GM23248 (cell line): ENCODE measurements around the gene CCDC138. TPM values are rescaled to one million over a fixed set of nuclear protein-coding genes. Genes with fewer than 3 reads are reported as not detected.
A peak's percentile ranks its signal among the peaks of the same experiment; 100 is the strongest.

ENCODE experiments used
- DNase-seq: peaks from one replicate; pipeline ENCODE4 v3.0.0-alpha.2; 2015
- H2AFZ ChIP-seq: fragments of 200-600 bp; sonication (generic); 2 replicates; pipeline ENCODE4 v1.6.1; 2016; ENCODE audit warnings: antibody characterized with exemption
- H3F3A ChIP-seq: fragments of 200-600 bp; sonication (generic); 2 replicates; pipeline ENCODE4 v1.6.1; 2016; ENCODE audit warnings: mild to moderate bottlenecking, antibody characterized with exemption, mixed run types; ENCODE audit not compliant: insufficient read depth
- H3K27ac ChIP-seq: fragments of 200-600 bp; sonication (generic); 2 replicates; pipeline ENCODE4 v1.5.1; 2016; ENCODE audit warnings: mild to moderate bottlenecking
- H3K27me3 ChIP-seq: fragments of 200-600 bp; sonication (generic); replicated peaks from 2 replicates; pipeline ENCODE4 v1.6.1; 2016; ENCODE audit warnings: mild to moderate bottlenecking; ENCODE audit not compliant: insufficient read depth
- H3K36me3 ChIP-seq: fragments of 200-600 bp; sonication (generic); 2 replicates; pipeline ENCODE4 v1.6.1; 2016; ENCODE audit warnings: low read depth, mild to moderate bottlenecking
- H3K4me1 ChIP-seq: fragments of 200-600 bp; sonication (generic); 2 replicates; pipeline ENCODE4 v1.6.1; 2016; ENCODE audit warnings: mild to moderate bottlenecking; ENCODE audit not compliant: insufficient read depth
- H3K4me2 ChIP-seq: fragments of 200-600 bp; sonication (generic); one replicate; pipeline ENCODE4 v1.6.1; 2016; ENCODE audit warnings: mild to moderate bottlenecking; ENCODE audit not compliant: unreplicated experiment
- H3K4me3 ChIP-seq: fragments of 200-600 bp; sonication (generic); 2 replicates; pipeline ENCODE4 v1.5.1; 2016; ENCODE audit warnings: mild to moderate bottlenecking
- H3K79me2 ChIP-seq: fragments of 200-600 bp; sonication (generic); 2 replicates; pipeline ENCODE4 v1.6.1; 2016; ENCODE audit warnings: mild to moderate bottlenecking; ENCODE audit not compliant: insufficient read depth
- H3K9ac ChIP-seq: fragments of 200-600 bp; sonication (generic); 2 replicates; pipeline ENCODE4 v1.6.1; 2016; ENCODE audit warnings: mild to moderate bottlenecking
- H3K9me2 ChIP-seq: fragments of 200-600 bp; sonication (generic); 2 replicates; pipeline ENCODE4 v1.6.1; 2016; ENCODE audit warnings: mixed run types, mild to moderate bottlenecking, moderate library complexity; ENCODE audit not compliant: insufficient read depth
- H3K9me3 ChIP-seq: fragments of 200-600 bp; sonication (generic); one replicate; pipeline ENCODE4 v1.6.1; 2017; ENCODE audit warnings: low read depth
- H4K20me1 ChIP-seq: fragments of 200-600 bp; sonication (generic); 2 replicates; pipeline ENCODE4 v1.6.0; 2016; ENCODE audit not compliant: insufficient read depth
- EZH2 ChIP-seq: fragments of 200-600 bp; sonication (generic); IDR thresholded peaks from 2 replicates; pipeline ENCODE4 v1.6.1; 2018; ENCODE audit warnings: antibody characterized with exemption, mild to moderate bottlenecking; ENCODE audit not compliant: insufficient read depth, poor library complexity, severe bottlenecking
- EZH2phosphoT487 ChIP-seq: fragments of 200-600 bp; sonication (generic); IDR thresholded peaks from 2 replicates; pipeline ENCODE4 v1.6.1; 2018; ENCODE audit warnings: antibody characterized with exemption, moderate library complexity, mild to moderate bottlenecking, low read depth; ENCODE audit not compliant: insufficient read depth
- WGBS, 2 experiments: methylation state at CpG; one replicate each; pipeline ENCODE4 v1.1.6; 2015 to 2017; ENCODE audit warnings: low lambda C conversion rate in 2 of 2, low coverage in 1 of 2; ENCODE audit errors: missing lambda C conversion rate in 2 of 2; 5-methylcytosine and 5-hydroxymethylcytosine counted together
- in situ Hi-C: fragments of 300-500 bp; cut with MboI; formaldehyde crosslinking; loops from 2 replicates; pipeline ENCODE4 v1.15.0; 2020
- polyA plus RNA-seq: library from polyadenylated mRNA; unstranded; fragments of >200 nt; fragmentation: Nextera tagmentation; extraction: Ambion mirVana; gene quantifications from 2 replicates; pipeline ENCODE4 v1.2.1, GENCODE V29; 2016
- total RNA-seq: library from RNA; depleted of rRNA; stranded (reverse); fragments of >200 nt; shearing (Covaris generic); gene quantifications from 2 replicates; pipeline ENCODE4 v1.2.3, GENCODE V29; 2014

Gene CCDC138
- total and polyA plus RNA-seq, 2 experiments from 2014 or later = 3.2 to 4.1 TPM

DNA sequence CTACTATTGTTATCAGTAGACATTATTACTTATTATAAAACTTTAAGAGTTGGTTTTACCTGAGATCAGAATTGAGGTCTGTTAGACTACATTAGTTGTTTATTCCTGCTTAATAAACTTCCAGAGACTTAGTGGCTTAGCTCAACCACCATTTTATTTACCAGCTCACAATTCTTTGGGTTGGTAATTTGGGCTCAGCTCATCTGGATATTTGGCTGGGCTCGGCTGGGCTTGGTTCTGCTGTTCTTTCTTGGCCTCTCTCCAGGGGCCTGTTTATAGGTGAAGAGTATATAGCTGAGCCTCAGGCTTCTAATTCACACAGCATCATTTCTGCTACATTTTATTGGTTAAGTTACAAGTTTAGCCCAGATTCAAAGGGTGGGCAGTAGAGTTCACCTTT is 67.9 kb downstream of the CCDC138 start:
- H3F3A ChIP-seq = no peaks in the 10 kb centered on the region
- DNase-seq = no peak
- TF ChIP-seq EZH2 (no peak), EZH2phosphoT487 (no peak)
- H3K4me3 ChIP-seq = no peak overlapping the region
- no peak overlapping the region for H2AFZ ChIP-seq
- no peaks in the 10 kb centered on the region for H4K20me1 ChIP-seq
- H3K4me2 ChIP-seq = no peak overlapping the region
- no peaks in the 10 kb centered on the region for H3K27me3 ChIP-seq
- WGBS, 2 experiments = 88 to 96% methylated on average over 1 of the region's 1 CpG
- peaks cover 5% of the 10 kb centered on the region; the same call in 1 of the 2 replicates for H3K36me3 ChIP-seq
- no peaks in the 10 kb centered on the region for H3K4me1 ChIP-seq
- in situ Hi-C loops = no loop called here
- no peaks in the 10 kb centered on the region for H3K9me3 ChIP-seq
- no peak overlapping the region for H3K27ac ChIP-seq
- no peaks in the 10 kb centered on the region for H3K9me2 ChIP-seq
- H3K9ac ChIP-seq = no peak overlapping the region
- no peaks in the 10 kb centered on the region for H3K79me2 ChIP-seq

GRCh38 chr2:108855194-108855593 is 68.6 kb downstream of the CCDC138 start:
- peaks cover 5% of the 10 kb centered on the region; the same call in 1 of the 2 replicates for H3K36me3 ChIP-seq
- no peaks in the 10 kb centered on the region for H3K27me3 ChIP-seq
- H3K79me2 ChIP-seq = no peaks in the 10 kb centered on the region
- no peaks in the 10 kb centered on the region for H3K9me2 ChIP-seq
- no peak overlapping the region for H3K4me2 ChIP-seq
- H3F3A ChIP-seq = no peaks in the 10 kb centered on the region
- no peak overlapping the region for H3K9ac ChIP-seq
- TF ChIP-seq EZH2 (no peak), EZH2phosphoT487 (no peak)
- no peak overlapping the region for H3K4me3 ChIP-seq
- H2AFZ ChIP-seq = no peak overlapping the region
- WGBS, 2 experiments = 75 to 83% methylated on average over 1 of the region's 1 CpG
- DNase-seq = peak; percentile 34
- no peak overlapping the region for H3K27ac ChIP-seq
- H3K4me1 ChIP-seq = no peaks in the 10 kb centered on the region
- no peaks in the 10 kb centered on the region for H3K9me3 ChIP-seq
- in situ Hi-C loops = no loop called here
- H4K20me1 ChIP-seq = no peaks in the 10 kb centered on the region

DNA sequence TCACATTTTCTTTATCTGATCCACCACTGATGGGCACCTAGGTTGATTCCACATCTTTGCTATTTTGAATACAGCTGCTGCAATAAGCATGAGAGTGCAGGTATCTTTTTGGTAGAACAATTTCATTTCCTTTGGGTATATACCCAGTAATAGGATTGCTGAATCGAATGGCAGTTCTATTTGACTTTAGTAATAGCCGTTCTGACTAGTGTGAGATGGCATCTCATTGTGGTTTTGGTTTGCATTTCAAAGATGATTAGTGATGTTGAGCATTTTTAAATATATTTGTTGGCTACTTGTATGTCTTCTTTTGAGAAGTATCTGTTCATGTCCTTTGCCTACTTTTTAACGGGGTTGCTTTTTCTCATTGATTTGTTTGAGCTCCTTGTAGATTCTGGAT is 72.3 kb downstream of the CCDC138 start:
- TF ChIP-seq EZH2 (no peak), EZH2phosphoT487 (no peak)
- DNase-seq = peak; percentile 20
- in situ Hi-C loops = no loop called here
- Histone ChIP-seq H3K27me3 (no peaks in the 10 kb centered on the region), H3K4me1 (no peaks in the 10 kb centered on the region), H3K9me2 (no peaks in the 10 kb centered on the region), H3K79me2 (no peaks in the 10 kb centered on the region), H3K9ac (no peak overlapping the region), H4K20me1 (no peaks in the 10 kb centered on the region), H3K36me3 (no peaks in the 10 kb centered on the region), H3K4me3 (no peak overlapping the region), H3K4me2 (no peak overlapping the region), H3F3A (no peaks in the 10 kb centered on the region), H3K9me3 (no peaks in the 10 kb centered on the region), H3K27ac (no peak overlapping the region), H2AFZ (no peak overlapping the region)
- WGBS, 2 experiments = 97 to 98% methylated on average over 3 of the region's 3 CpGs

- Histone ChIP-seq H3K4me2 (no peak overlapping the region), H2AFZ (no peak overlapping the region), H3K4me1 (no peaks in the 10 kb centered on the region), H3K9ac (no peak overlapping the region), H3K27me3 (no peaks in the 10 kb centered on the region), H4K20me1 (no peaks in the 10 kb centered on the region), H3K9me3 (no peaks in the 10 kb centered on the region), H3K9me2 (no peaks in the 10 kb centered on the region), H3K27ac (no peak overlapping the region), H3K79me2 (no peaks in the 10 kb centered on the region), H3F3A (no peaks in the 10 kb centered on the region), H3K4me3 (no peak overlapping the region), H3K36me3 (no peaks in the 10 kb centered on the region)
- TF ChIP-seq EZH2 = no peak
- TF ChIP-seq EZH2phosphoT487 = no peak
- no peak for DNase-seq
- in situ Hi-C loops = no loop called here
Measured at GRCh38 chr2:108866041-108866440, 79.5 kb downstream of the CCDC138 start.

DNA sequence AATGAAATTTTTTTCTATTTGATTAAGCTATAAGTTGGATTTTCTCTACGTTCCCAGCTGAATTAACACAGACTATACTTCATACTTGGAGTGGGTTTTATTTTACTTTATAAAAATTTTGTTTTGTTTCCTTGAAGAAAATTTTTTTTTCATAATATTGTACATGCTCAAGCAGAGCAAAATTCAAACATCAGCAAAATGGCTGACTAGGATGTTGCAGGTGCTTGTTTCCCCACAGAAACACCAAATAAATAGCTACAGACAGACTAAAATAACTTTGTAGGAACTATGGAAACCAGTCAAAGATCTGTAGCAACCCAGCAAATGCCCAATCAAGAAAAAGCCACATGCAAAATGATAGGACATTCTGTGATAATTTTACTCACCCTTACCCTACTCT is 82.3 kb downstream of the CCDC138 start:
- H3K27me3 ChIP-seq = no peaks in the 10 kb centered on the region
- in situ Hi-C loops = no loop called here

More for the DNA sequence above, 82.3 kb downstream of the CCDC138 start:
- Histone ChIP-seq H4K20me1 (no peaks in the 10 kb centered on the region), H2AFZ (no peak overlapping the region), H3K9me2 (no peaks in the 10 kb centered on the region), H3K9me3 (no peaks in the 10 kb centered on the region), H3K4me3 (no peak overlapping the region), H3K27ac (no peak overlapping the region), H3K4me2 (no peak overlapping the region), H3K9ac (no peak overlapping the region), H3K36me3 (no peaks in the 10 kb centered on the region), H3K4me1 (no peaks in the 10 kb centered on the region), H3K79me2 (no peaks in the 10 kb centered on the region), H3F3A (no peaks in the 10 kb centered on the region)
- 97 to 100% methylated on average over 1 of the region's 1 CpG for WGBS, 2 experiments
- TF ChIP-seq EZH2 (no peak), EZH2phosphoT487 (no peak)
- DNase-seq = no peak
